Liver (tissue), 3 donors: ENCODE data around the gene TWSG1.

Experiments
- CTCF ChIP-seq: fragments of 150-350 bp; IDR thresholded peaks from 2 replicates; pipeline ENCODE4 v1.5.1; 2017; ENCODE audit warnings: improper control_type of control experiment, low read depth, low read length; ENCODE audit not compliant: missing input control
- FOXA1 ChIP-seq: IDR thresholded peaks from 2 replicates; pipeline ENCODE4 v1.6.1; 2016; ENCODE audit warnings: antibody characterized with exemption
- GABPA ChIP-seq, 2 donors: IDR thresholded peaks in 1 of 2; conservative IDR thresholded peaks in 1 of 2; 2 replicates each; pipeline ENCODE4 v1.6.1; 2016; ENCODE audit warnings: antibody characterized with exemption in 2 of 2, mild to moderate bottlenecking in 1 of 2, moderate library complexity in 1 of 2
- HNF4A ChIP-seq, 2 donors: conservative IDR thresholded peaks; 2 replicates each; pipeline ENCODE4 v1.6.1; 2016; ENCODE audit warnings: antibody characterized with exemption in 2 of 2, mild to moderate bottlenecking in 2 of 2
- MAX ChIP-seq: IDR thresholded peaks from 2 replicates; pipeline ENCODE4 v1.6.1; 2016; ENCODE audit warnings: antibody characterized with exemption
- RAD21 ChIP-seq, 2 donors: IDR thresholded peaks; 2 replicates each; pipeline ENCODE4 v1.6.1; 2016; ENCODE audit warnings: antibody characterized with exemption in 2 of 2, mild to moderate bottlenecking in 2 of 2
- REST ChIP-seq: IDR thresholded peaks from 2 replicates; pipeline ENCODE4 v1.6.1; 2016; ENCODE audit warnings: antibody characterized with exemption, mild to moderate bottlenecking
- YY1 ChIP-seq: IDR thresholded peaks from 2 replicates; pipeline ENCODE4 v1.6.1; 2016; ENCODE audit warnings: antibody characterized with exemption, mild to moderate bottlenecking
- TF ChIP-seq, protein P1 (sequence below): IDR thresholded peaks from 2 replicates; pipeline ENCODE4 v1.6.1; 2016; ENCODE audit warnings: antibody characterized with exemption
- donor health status: healthy.
- donor health status: healthy.

GRCh38 chr18:9389706-9390105 lies 55.1 kb downstream of the TWSG1 start:
- TF ChIP-seq, protein P1, sequence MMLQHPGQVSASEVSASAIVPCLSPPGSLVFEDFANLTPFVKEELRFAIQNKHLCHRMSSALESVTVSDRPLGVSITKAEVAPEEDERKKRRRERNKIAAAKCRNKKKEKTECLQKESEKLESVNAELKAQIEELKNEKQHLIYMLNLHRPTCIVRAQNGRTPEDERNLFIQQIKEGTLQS, result no peak
- no peak for TF ChIP-seq CTCF
- TF ChIP-seq RAD21 (IDR thresholded peaks at IDR 0.05), result no peak
- TF ChIP-seq MAX, result no peak
- TF ChIP-seq HNF4A (conservative IDR thresholded peaks at IDR 0.05), result no peak
- no peak for TF ChIP-seq FOXA1
- TF ChIP-seq REST, result no peak
- TF ChIP-seq YY1, result no peak
- no peak for TF ChIP-seq GABPA (IDR thresholded peaks at IDR 0.05 in 1 of 2, conservative IDR thresholded peaks at IDR 0.05 in 1 of 2)
